CD4-positive, alpha-beta T cell (primary cell): ENCODE measurements around the gene ABCC4. TPM values are rescaled to one million over a fixed set of nuclear protein-coding genes. Genes with fewer than 3 reads are reported as not detected.

Experiments
- ATAC-seq: fragments of 200-7000 bp; cut with Tn5 transposase; one replicate; pipeline ENCODE4 v1.10.0; 2022; ENCODE audit warnings: mild to moderate bottlenecking; ENCODE audit not compliant: poor library complexity
- CTCF ChIA-PET: fragments of 350-600 bp; sonication (Branson Sonifier 250); formaldehyde crosslinking; loops from one replicate; lab custom pipeline; 2021; ENCODE audit warnings: antibody characterized with exemption, inconsistent platforms; lab: Charles Lee
- POLR2A ChIA-PET: fragments of 350-600 bp; sonication (Branson Sonifier 250); formaldehyde crosslinking; loops from one replicate; lab custom pipeline; 2021; ENCODE audit warnings: antibody characterized with exemption, inconsistent platforms; lab: Charles Lee
- DNase-seq, 14 experiments: peaks; one replicate each; pipeline ENCODE4 v3.0.0-alpha.2; 2013 to 2020; ENCODE audit warnings: mixed read lengths in 2 of 14
- H3K27ac ChIP-seq, 2 donors: one replicate each; pipeline versions ENCODE4 v1.5.1 to v1.7.0; 2013; ENCODE audit warnings: low read length in 2 of 2, low read depth in 1 of 2, mild to moderate bottlenecking in 1 of 2
- H3K27me3 ChIP-seq, 2 experiments: 1 replicate in 1 of 2; 2 replicates in 1 of 2; pipeline versions ENCODE4 v1.6.1 to v1.7.0; 2013; ENCODE audit warnings: low read length in 2 of 2, control low read depth in 1 of 2, mild to moderate bottlenecking in 1 of 2, moderate library complexity in 1 of 2; ENCODE audit not compliant: insufficient read depth in 2 of 2, control insufficient read depth in 1 of 2
- H3K36me3 ChIP-seq: one replicate; pipeline ENCODE4 v1.6.1; 2013; ENCODE audit warnings: low read length, control low read depth; ENCODE audit not compliant: insufficient read depth
- H3K4me1 ChIP-seq: one replicate; pipeline ENCODE4 v1.6.1; 2013; ENCODE audit warnings: low read length, control low read depth; ENCODE audit not compliant: insufficient read depth
- H3K4me3 ChIP-seq: one replicate; pipeline ENCODE4 v1.5.1; 2013; ENCODE audit warnings: mild to moderate bottlenecking, low read length, moderate library complexity
- H3K9me3 ChIP-seq, 2 experiments: 1 replicate in 1 of 2; 2 replicates in 1 of 2; pipeline versions ENCODE4 v1.6.1 to v1.7.0; 2013; ENCODE audit warnings: low read length in 2 of 2, mild to moderate bottlenecking in 2 of 2, control low read depth in 1 of 2, moderate library complexity in 1 of 2; ENCODE audit not compliant: control insufficient read depth in 1 of 2, insufficient read depth in 1 of 2
- H3K27ac Mint-ChIP-seq: one replicate; pipeline ENCODE4 v1.8.0; 2020; ENCODE audit warnings: mixed read lengths
- H3K27me3 Mint-ChIP-seq: one replicate; pipeline ENCODE4 v1.8.0; 2021; ENCODE audit warnings: mixed read lengths
- H3K36me3 Mint-ChIP-seq: one replicate; pipeline ENCODE4 v1.8.0; 2021; ENCODE audit warnings: low read depth, mixed read lengths
- H3K4me1 Mint-ChIP-seq: one replicate; pipeline ENCODE4 v1.8.0; 2021; ENCODE audit warnings: low read depth, mixed read lengths
- H3K4me3 Mint-ChIP-seq: one replicate; pipeline ENCODE4 v1.8.0; 2020; ENCODE audit warnings: mild to moderate bottlenecking, mixed read lengths
- H3K9me3 Mint-ChIP-seq: one replicate; pipeline ENCODE4 v1.8.0; 2020; ENCODE audit warnings: mixed read lengths
- intact Hi-C, 2 experiments: fragments of 100-400 bp; cut with DNase I in 1 of 2; cut with micrococcal nuclease in 1 of 2; formaldehyde crosslinking; loops; one replicate each; pipeline versions ENCODE4 v1.15.1 to v1.9.0; 2023 to 2025; cut with DNase I, micrococcal nuclease
- total RNA-seq, 174 experiments: library from RNA in 2 of 174; stranded (reverse) in 2 of 174; gene quantifications; one replicate each; pipeline ENCODE4 v1.2.3 and lab custom pipeline; 2021 to 2026
- TF ChIP-seq, protein P1 (sequence below): fragments of 200-600 bp; IDR thresholded peaks from one replicate; pipeline ENCODE4 v1.8.0; 2022; ENCODE audit warnings: antibody characterized with exemption, mild to moderate bottlenecking

Gene ABCC4
- total RNA-seq, 2 experiments from 2014 or later, result 4.0 to 4.4 TPM

DNA sequence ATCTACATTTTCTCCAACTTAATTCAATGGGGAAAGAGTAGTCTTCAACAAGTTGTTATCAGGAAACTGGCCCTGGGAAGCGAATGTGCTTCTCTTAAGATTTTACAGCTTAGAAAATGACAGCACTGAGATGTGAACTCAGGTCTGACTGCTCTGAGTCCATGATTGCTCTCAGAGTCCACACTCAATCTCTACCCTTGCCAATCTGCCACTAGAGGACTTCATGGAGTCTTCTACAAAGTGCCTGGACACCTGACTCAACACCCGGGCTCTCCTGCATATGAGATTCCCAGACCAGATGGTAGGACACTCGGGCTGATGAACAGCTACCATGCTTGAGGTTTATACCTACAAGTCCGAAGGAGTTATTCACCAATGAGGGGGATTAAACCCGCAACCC, 74.8 kb downstream of the ABCC4 start:
- peaks cover 11% of the 10 kb centered on the region for H3K4me1 Mint-ChIP-seq
- DNase-seq, result no peak
- peaks cover under 1% of the 10 kb centered on the region for H3K36me3 Mint-ChIP-seq
- TF ChIP-seq, protein P1, sequence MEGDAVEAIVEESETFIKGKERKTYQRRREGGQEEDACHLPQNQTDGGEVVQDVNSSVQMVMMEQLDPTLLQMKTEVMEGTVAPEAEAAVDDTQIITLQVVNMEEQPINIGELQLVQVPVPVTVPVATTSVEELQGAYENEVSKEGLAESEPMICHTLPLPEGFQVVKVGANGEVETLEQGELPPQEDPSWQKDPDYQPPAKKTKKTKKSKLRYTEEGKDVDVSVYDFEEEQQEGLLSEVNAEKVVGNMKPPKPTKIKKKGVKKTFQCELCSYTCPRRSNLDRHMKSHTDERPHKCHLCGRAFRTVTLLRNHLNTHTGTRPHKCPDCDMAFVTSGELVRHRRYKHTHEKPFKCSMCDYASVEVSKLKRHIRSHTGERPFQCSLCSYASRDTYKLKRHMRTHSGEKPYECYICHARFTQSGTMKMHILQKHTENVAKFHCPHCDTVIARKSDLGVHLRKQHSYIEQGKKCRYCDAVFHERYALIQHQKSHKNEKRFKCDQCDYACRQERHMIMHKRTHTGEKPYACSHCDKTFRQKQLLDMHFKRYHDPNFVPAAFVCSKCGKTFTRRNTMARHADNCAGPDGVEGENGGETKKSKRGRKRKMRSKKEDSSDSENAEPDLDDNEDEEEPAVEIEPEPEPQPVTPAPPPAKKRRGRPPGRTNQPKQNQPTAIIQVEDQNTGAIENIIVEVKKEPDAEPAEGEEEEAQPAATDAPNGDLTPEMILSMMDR, result no peak
- ATAC-seq, result no peak
- POLR2A ChIA-PET, result no interaction called here
- no peaks in the 10 kb centered on the region for H3K27me3 Mint-ChIP-seq
- Histone ChIP-seq H3K9me3 (no peaks in the 10 kb centered on the region), H3K4me1 (no peaks in the 10 kb centered on the region), H3K4me3 (no peak overlapping the region), H3K36me3 (no peaks in the 10 kb centered on the region), H3K27ac (no peak overlapping the region), H3K27me3 (no peaks in the 10 kb centered on the region)
- no peak overlapping the region for H3K27ac Mint-ChIP-seq
- H3K9me3 Mint-ChIP-seq, result no peaks in the 10 kb centered on the region
- intact Hi-C loops, result no loop called here
- CTCF ChIA-PET, result no interaction called here
- H3K4me3 Mint-ChIP-seq, result no peak overlapping the region

DNA sequence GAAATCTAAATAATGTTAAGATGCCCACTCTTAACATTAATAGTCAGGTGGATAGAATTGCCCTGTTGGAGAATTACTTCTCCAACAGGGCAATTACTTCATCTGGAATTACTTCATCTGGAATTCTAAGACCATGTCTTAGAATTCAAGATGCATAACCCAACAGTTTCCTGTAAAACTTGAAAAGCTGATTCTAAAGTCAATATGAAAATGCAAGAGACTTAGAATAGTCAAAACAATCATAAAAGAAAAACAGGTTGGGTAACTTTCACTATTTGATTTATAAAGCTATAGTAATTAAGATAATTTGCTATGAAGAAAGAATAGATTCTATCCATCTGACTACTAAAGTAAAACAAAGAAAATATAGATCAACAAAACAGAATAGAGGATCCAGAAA, 75.2 kb downstream of the ABCC4 start:
- intact Hi-C loops, result no loop called here
- Histone ChIP-seq H3K36me3 (no peaks in the 10 kb centered on the region), H3K4me1 (no peaks in the 10 kb centered on the region), H3K27me3 (no peaks in the 10 kb centered on the region), H3K27ac (no peak overlapping the region), H3K4me3 (no peak overlapping the region), H3K9me3 (no peaks in the 10 kb centered on the region)
- DNase-seq (no peak), ATAC-seq (no peak)
- Mint-ChIP-seq H3K36me3 (no peaks in the 10 kb centered on the region), H3K4me3 (no peak overlapping the region), H3K27ac (no peak overlapping the region), H3K27me3 (no peaks in the 10 kb centered on the region), H3K4me1 (peaks cover 11% of the 10 kb centered on the region), H3K9me3 (no peaks in the 10 kb centered on the region)
- POLR2A ChIA-PET, result no interaction called here
- CTCF ChIA-PET, result no interaction called here
- TF ChIP-seq, protein P1, result no peak

DNA sequence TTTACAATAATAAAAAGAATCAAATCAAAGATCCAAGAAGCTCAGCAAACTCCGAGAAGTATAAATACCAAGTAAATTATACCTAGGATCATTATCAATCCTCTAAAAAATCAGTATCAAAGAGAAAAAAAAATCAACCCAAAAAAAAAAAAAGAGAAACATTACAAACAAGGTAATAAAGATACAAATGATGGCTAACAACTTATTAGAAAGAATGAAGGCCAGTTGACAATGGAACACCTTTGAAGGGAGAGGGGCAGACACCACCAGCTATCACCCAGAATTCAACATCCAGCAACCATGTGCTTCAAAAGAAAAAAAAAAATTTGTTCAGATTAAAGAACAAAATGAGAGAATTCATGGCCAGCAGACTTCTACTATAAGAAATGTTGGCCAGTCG, 77.2 kb downstream of the ABCC4 start:
- TF ChIP-seq, protein P1, result no peak
- CTCF ChIA-PET, result no interaction called here
- no peak overlapping the region for H3K27ac Mint-ChIP-seq
- Histone ChIP-seq H3K36me3 (no peaks in the 10 kb centered on the region), H3K27ac (no peak overlapping the region), H3K27me3 (no peaks in the 10 kb centered on the region), H3K4me3 (no peak overlapping the region), H3K4me1 (no peaks in the 10 kb centered on the region), H3K9me3 (no peaks in the 10 kb centered on the region)
- H3K27me3 Mint-ChIP-seq, result no peaks in the 10 kb centered on the region
- POLR2A ChIA-PET, result no interaction called here
- no peaks in the 10 kb centered on the region for H3K9me3 Mint-ChIP-seq
- intact Hi-C loops, result no loop called here
- no peak for ATAC-seq
- H3K36me3 Mint-ChIP-seq, result peaks cover 6% of the 10 kb centered on the region
- H3K4me3 Mint-ChIP-seq, result no peak overlapping the region
- DNase-seq, result no peak
- peaks cover 11% of the 10 kb centered on the region for H3K4me1 Mint-ChIP-seq
